CD4-positive, alpha-beta T cell treated with Interferon gamma for 1 hour (primary cell): ENCODE measurements around the gene SLC4A8.
A peak's percentile ranks its signal among the peaks of the same experiment; 100 is the strongest.

Experiments
- DNase-seq: peaks from one replicate; pipeline ENCODE4 v3.0.0-alpha.2; 2020

The SLC4A8 gene

DNA sequence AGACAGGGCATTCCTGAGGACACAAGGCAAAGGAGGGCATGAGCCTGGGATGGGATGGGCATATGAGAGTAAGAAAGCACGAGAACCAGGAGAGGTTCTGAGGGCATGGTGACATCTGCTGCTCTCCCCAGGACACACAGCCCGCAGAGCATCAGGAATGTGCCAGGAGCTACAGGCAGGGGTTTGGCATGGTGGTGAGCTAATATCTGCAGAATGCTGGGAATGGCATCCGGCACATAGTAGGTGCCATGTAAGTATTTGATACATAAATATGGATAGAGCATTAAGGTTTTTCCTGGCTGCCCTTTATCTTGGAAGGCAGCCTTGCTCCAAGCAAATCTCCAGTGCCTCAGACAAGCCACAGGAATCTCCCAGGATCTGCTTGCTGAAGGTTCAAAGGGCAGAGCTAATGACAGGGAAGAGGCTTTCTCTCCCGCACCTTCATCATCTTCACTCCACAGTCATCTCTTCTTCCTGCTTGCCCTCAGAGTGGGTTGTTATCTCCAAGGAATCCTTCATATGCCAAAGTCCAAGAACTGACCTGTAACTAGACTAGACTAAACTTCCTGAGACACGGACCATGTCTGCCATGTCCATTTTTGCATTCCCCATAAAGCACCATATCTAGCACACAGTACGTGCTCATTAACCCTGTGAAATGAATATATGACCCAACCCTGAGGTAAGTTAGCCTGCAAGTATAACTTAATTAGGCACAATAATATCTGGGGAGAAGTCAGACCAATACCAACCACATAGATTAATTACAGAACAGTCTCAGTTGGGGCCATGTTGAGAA lies 104.4 kb downstream of the SLC4A8 start:
- no peak for DNase-seq

DNA sequence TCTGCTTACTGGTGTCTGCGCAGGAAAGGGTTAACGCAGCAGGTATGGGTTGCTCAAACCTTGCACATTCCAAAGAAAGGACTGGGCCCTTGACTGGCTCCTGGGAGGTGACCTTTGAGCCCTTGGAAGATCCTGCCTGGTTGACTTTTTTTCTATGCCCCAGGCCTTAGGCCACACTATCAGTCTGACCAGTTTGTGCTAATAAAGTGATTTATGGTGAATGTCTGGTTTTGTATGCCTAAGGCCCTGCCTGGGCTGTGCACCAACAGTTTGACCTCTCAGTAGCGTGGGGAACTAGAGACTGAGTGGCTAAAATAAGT lies 105.0 kb downstream of the SLC4A8 start:
- DNase-seq: no peak

DNA sequence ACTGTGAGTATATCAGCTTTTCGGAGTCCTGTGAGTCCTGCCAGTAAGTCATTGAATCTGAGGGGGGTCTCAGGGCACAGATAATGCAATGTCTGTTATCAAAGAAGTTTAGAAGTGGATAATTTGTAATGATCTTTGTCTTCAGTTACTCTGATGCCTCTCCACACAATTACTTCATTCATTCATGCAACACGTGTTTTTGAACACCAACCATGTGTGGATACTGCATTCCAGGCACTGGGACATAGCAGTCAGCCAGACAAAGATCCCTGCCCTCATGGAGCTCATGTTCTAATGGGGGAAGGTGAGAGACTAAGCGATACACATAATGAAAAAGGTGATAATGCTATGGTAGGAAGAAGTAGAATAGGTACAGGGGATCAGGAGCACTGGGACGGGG lies 105.6 kb downstream of the SLC4A8 start:
- no peak for DNase-seq

DNA sequence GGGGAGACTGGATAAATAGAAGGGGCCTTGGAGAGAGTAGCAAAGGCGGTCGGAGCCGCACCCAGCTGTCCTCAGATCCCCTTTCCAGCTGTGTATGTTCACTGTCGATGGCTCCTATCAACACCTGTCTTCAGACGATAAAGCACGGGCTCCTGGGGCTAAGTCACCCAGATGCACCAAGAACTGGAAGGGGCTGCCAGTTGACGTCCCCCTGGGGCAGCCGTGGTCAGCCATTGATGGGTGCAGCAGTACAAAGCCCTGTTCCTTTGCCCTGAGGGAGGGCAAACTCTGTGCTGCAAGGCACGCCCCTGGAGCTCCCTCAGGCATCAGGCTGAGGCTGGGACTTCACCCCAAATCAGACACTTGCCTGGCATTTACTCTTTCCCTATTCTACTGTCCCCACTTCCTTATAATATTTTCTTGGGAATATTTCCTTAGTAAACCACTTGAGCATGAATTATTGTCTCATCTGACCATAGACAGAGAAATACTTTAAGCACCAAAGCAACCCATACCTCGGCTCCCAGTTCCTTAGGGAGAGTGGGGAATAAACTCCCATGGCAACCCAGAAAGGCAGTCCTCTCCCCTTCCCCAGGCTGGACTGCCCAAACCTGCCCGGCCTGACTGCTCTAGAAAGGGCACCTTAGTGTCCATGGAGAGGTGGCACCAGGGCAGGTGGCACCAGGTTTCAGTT lies 106.8 kb downstream of the SLC4A8 start:
- no peak for DNase-seq

DNA sequence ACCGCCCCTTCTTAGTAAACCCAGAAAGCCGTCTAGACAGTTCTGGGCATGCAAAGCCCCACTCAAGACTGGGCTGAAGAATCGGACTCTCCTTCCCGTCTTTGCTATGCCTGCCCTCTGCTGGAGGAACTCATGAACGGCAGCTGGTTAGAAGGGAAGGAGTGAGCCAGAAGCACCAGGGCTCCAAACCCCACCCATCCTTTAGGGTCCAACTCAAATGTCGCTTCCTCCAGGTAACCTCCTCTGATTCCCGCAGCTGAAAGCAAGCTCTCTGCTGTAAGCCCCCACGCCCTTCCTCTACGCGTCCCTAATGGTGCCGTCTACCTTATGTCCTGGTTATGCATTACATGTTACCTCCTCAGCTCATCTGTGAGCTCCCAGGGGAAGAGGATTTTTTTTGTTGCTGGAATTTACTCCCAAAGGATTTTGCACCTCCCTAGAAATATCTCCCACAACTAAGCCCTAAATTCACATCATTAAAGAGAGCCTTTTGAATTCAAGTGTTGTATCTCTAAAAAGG lies 107.4 kb downstream of the SLC4A8 start:
- peak; percentile 71 for DNase-seq

DNA sequence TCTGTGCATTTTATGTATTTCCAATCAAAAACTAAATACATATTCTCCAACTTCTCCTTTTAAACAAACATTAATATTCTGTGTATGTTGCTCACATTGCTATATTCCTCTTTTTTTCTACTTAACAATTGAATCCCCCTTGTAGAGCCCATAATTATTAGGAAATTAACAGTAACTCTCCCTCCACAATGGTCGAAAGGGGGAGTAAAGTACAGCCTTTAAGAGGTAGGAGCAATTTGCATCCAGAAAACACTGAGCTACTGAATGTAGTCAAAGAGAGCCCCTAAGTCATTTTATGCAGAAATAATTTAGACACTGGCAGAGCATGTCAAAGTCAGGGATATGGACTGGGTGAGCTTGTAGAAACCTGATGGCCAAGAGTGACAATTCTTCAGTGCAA lies 109.2 kb downstream of the SLC4A8 start:
- DNase-seq: no peak

DNA sequence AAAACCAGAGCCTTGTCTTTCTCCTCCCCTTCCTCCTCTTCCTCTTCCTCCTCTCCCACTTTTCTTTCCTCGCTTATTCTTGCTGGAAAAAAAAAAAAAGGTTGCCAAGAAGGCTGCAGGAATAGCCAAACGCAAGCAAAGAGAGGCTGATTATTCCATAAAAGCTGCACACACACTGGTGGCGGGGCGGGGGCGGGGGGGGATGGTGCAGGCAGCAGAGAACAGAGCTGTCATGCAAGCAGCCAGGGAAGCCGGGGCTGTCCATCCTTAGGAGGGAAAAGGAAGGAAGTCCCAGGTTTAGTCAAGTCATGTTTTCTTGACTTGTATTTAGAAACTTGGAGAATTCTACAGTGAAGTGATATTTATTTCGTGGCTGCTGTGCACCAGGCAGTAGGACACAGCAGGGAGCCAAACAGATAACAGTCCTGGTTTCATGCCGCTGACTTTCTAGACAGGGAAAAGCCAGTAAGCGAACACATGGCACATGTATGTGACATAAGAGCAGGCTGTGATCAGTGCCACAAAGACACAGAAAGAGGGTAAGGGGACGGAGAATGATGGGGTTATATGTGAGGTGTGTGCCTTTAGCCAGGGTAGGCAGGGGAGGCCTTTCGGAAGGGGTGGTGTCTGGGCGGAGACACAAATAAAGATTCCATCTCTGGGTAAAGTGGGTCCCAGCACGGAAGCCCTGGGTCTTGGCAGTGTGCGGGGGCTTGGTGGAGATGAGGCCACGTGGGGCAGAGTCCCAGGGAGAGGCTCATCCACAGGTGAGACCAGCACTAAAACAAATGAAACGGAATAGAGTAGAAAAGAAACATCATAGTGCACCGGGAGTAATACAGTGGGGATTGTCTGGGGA lies 109.8 kb downstream of the SLC4A8 start:
- DNase-seq: no peak

DNA sequence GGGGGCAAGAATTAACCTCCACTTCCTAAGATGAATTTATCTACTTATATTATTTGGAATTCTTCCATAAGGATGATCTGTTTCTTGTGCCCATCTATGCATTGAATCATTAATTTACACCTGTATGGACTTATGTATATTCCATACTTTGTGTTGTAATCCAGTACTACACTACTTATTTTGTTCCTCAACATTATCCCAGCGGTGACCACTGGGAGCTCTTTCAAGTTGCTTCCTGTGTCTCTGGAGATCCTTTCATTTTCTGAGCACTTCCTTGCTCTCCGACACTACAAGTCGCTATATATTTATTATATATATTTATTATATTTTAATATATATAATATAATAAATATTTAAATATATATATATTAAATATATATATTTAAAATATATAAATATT lies 111.5 kb downstream of the SLC4A8 start:
- DNase-seq: no peak

DNA sequence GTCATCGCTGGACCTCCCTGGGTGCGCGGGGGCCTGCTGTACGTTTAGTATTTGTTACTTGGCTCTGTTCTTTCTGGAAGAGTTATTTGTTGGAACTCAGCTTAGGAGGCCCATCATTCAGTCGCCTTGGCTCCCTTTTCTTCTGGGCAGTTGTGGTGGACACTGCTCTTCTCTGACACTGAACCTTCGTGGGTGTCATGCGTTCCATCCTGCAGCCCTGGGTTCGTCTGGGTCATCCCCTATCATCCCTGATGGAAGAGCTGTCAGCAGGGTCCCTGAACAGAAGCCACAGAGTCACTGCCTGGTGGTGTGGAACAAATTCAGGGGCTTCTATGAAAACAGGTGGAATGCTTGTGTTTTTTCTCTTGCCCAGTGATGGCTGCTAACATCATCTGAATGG lies 113.5 kb downstream of the SLC4A8 start:
- no peak for DNase-seq

DNA sequence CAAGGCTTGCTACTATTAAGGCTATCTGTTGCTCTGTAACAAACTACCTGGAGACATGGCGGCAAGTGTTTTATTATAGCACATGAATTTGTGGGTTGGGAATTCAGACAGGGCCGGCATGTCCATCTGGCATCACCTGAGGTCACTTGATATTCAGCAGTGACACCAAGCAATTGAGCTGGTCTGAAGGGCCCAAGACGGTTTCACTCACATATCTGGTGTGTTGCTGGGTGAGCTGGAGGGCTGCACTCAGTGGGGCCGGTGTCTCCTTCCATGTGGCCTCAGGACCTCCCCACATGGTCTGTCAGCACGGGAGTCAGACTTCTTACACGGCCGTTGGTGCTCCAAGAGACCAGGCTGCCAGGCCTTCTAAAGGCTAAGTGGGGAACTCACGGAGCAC lies 114.0 kb downstream of the SLC4A8 start:
- no peak for DNase-seq

DNA sequence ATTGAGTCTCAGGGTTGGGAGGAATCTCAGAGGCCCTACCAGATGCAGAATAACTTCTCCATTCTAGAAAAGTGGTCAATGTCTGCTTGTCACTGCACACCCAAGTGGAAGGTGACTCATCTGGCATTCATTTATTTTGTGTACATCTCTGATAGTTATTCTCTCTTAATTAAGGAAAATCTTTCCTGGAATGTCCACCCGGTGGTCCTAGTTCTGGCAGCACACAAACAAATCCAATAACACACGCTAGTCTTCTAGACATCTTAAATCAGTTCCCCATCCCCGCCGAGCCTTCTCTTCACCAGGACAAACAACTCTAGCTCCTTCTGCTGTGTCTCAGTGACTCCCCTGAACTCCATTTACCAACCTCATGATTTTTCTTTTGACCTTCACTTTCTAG lies 116.4 kb downstream of the SLC4A8 start:
- DNase-seq: no peak

DNA sequence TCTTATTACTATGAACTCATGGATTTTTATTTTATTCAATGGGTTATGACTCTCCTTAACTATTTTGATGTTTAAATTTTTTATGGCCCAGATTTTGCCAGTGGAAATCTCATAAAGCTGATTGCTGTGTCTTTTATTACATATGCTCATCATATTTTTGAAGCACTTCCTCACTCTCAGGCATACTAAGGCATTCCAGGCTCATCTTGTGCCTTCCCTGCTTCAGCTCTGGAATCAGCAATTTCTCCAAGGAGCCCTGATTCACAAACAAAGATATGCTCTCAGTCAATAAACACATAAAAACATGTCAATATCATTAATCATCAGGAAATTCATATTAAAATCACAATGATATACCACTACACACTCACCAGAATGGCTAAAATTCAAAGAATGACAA lies 121.5 kb downstream of the SLC4A8 start:
- no peak for DNase-seq

DNA sequence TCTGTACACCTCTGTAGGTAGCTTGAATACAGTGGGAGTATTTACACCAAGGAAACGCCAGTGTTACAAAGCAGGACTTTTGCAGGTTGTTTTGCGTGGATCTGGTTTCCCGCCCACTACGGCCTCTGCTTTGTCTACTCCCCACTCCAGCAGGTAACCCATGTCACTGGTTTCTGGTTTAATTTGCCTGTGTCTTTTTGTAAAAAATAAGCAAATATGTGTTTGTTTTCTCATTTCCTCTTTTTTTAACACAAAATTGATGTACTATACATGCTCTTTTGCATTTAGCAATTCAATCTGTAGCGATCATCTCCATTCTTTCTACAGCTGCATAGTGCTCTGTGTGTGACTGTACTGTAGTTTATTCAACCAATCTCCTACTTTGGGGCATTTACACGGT lies 123.0 kb downstream of the SLC4A8 start:
- DNase-seq: no peak

DNA sequence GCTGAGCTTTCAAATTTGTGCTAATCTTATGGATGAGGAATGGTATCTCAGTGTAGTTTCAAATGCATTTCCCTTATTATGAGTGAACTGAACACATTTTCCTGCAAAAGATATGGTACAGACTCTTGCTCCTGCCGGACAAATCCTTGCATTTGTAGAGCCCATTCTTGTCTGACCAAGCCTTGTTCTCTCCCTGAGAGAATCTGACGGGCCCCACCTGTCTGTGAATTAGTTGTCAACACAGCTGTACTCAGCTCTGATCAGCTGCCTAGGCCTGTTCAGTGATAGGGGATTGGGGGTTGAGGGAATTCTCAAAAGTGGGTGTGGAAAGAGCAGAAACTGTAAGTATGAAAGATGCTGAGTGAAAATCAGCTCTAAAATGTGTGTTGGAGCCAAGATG lies 123.6 kb downstream of the SLC4A8 start:
- no peak for DNase-seq

DNA sequence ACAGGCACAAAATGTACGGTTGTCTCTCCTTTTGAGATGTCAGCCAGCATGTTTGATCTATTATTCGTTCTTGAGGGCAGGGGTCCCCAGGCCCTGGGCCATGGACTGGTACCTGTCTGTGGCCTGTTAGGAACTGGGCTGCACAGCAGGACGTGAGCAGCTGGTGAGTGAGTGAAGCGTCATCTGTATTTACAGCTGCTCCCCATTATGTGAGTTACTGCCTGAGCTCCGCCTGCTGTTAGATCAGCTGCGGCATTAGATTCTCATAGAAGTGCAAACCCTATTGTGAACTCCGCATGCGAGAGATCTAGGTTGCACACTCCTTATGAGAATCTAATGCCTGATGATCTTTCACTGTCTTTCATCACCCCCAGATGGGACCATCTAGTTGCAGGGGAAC lies 125.0 kb downstream of the SLC4A8 start:
- no peak for DNase-seq
